Keratinocyte (primary cell): ENCODE data around the gene SPPL2B. TPM values are rescaled to one million over a fixed set of nuclear protein-coding genes. Genes with fewer than 3 reads are reported as not detected.

Experiments
- DNase-seq: peaks from one replicate; pipeline ENCODE4 v3.0.0-alpha.2; 2011; ENCODE audit warnings: low read depth, missing footprints, low spot score
- FAIRE-seq: peaks from 2 replicates; lab custom pipeline; 2011; peaks lifted over from hg19 to GRCh38; lab: Jason Lieb, UNC
- H2AFZ ChIP-seq: 2 replicates; pipeline ENCODE4 v1.6.0; 2012; ENCODE audit warnings: low read length, control low read depth, inconsistent platforms; ENCODE audit not compliant: control insufficient read depth
- H3K27ac ChIP-seq: 2 replicates; pipeline ENCODE4 v1.5.1; 2011; ENCODE audit warnings: low read length; ENCODE audit not compliant: control insufficient read depth, insufficient read depth
- H3K27me3 ChIP-seq: 3 replicates; pipeline ENCODE4 v1.6.0; 2011; ENCODE audit warnings: low read length; ENCODE audit not compliant: control insufficient read depth, insufficient read depth; ENCODE audit errors: extremely low read depth
- H3K36me3 ChIP-seq, 2 experiments: 2 replicates in 1 of 2; 3 replicates in 1 of 2; pipeline ENCODE4 v1.5.1; 2011; ENCODE audit warnings: low read length in 2 of 2, mild to moderate bottlenecking in 1 of 2; ENCODE audit not compliant: control insufficient read depth in 2 of 2, insufficient read depth in 2 of 2; ENCODE audit errors: extremely low read depth in 1 of 2
- H3K4me1 ChIP-seq: 3 replicates; pipeline ENCODE4 v1.5.1; 2011; ENCODE audit warnings: low read length; ENCODE audit not compliant: control insufficient read depth, insufficient read depth; ENCODE audit errors: extremely low read depth
- H3K4me2 ChIP-seq: 3 replicates; pipeline ENCODE4 v1.6.0; 2011; ENCODE audit warnings: low read depth, low read length; ENCODE audit not compliant: control insufficient read depth, insufficient read depth; ENCODE audit errors: extremely low read depth
- H3K4me3 ChIP-seq, 3 experiments: fragments of 200-600 bp in 1 of 3; sonication (generic) in 1 of 3; 2 replicates in 2 of 3; 3 replicates in 1 of 3; pipeline ENCODE4 v1.5.1; 2011 to 2016; ENCODE audit warnings: low read length in 3 of 3, mild to moderate bottlenecking in 3 of 3, control low read depth in 2 of 3, inconsistent platforms in 1 of 3, low read depth in 1 of 3, mixed read lengths in 1 of 3, mixed run types in 1 of 3, moderate library complexity in 1 of 3; ENCODE audit not compliant: control insufficient read depth in 2 of 3, insufficient read depth in 2 of 3; ENCODE audit errors: extremely low read depth in 1 of 3
- H3K79me2 ChIP-seq: 2 replicates; pipeline ENCODE4 v1.6.0; 2012; ENCODE audit warnings: low read length; ENCODE audit not compliant: control insufficient read depth, insufficient read depth
- H3K9ac ChIP-seq: 3 replicates; pipeline ENCODE4 v1.6.0; 2011; ENCODE audit warnings: low read length; ENCODE audit not compliant: control insufficient read depth, insufficient read depth; ENCODE audit errors: extremely low read depth
- H3K9me1 ChIP-seq: 3 replicates; pipeline ENCODE4 v1.6.0; 2011; ENCODE audit warnings: low read length; ENCODE audit not compliant: control insufficient read depth, insufficient read depth; ENCODE audit errors: extremely low read depth
- H3K9me3 ChIP-seq: 2 replicates; pipeline ENCODE4 v1.5.1; 2012; ENCODE audit warnings: low read depth, low read length; ENCODE audit not compliant: control insufficient read depth
- H4K20me1 ChIP-seq: 3 replicates; pipeline ENCODE4 v1.6.0; 2011; ENCODE audit warnings: low read length; ENCODE audit not compliant: control insufficient read depth, insufficient read depth; ENCODE audit errors: extremely low read depth
- EZH2 ChIP-seq: IDR thresholded peaks from one replicate; pipeline ENCODE4 v1.6.1; 2012; ENCODE audit warnings: inconsistent platforms, mild to moderate bottlenecking, low read length, moderate library complexity
- dilution Hi-C: fragments of 300-500 bp; cut with MboI; formaldehyde crosslinking; loops from one replicate; pipeline ENCODE4 v1.7.0; 2020; ENCODE audit warnings: low sequenced_read_pairs; ENCODE audit not compliant: extremely low pct_ligation_motif_present
- polyA plus RNA-seq, 5 experiments: library from polyadenylated mRNA; depleted of rRNA in 3 of 5; stranded (reverse) in 3 of 5; stranded (forward) in 1 of 5; unstranded in 1 of 5; fragments of >200 nt; gene quantifications; 1 replicate in 1 of 5; 2 replicates in 3 of 5; 3 replicates in 1 of 5; pipeline versions ENCODE4 v1.2.1 to v1.2.3, GENCODE V29; 2011 to 2012; ENCODE audit warnings: missing spikeins in 2 of 5, low read depth in 1 of 5, low replicate concordance in 1 of 5
- TF ChIP-seq, protein P1 (sequence below), 3 experiments: IDR thresholded peaks in 1 of 3; conservative IDR thresholded peaks in 1 of 3; optimal IDR thresholded peaks in 1 of 3; 2 replicates in 2 of 3; 3 replicates in 1 of 3; pipeline versions ENCODE3 to v1.5.1; 2011; ENCODE audit warnings: low read length in 3 of 3, mild to moderate bottlenecking in 3 of 3, moderate library complexity in 2 of 3, control low read depth in 1 of 3, inconsistent platforms in 1 of 3; ENCODE audit not compliant: insufficient read depth in 2 of 3; ENCODE audit errors: extremely low read depth in 1 of 3

Gene SPPL2B
- polyA plus RNA-seq, 1 donor (not counting 4 experiments of a cell fraction or from before 2014, with no cell fraction given): 9.3 TPM

DNA sequence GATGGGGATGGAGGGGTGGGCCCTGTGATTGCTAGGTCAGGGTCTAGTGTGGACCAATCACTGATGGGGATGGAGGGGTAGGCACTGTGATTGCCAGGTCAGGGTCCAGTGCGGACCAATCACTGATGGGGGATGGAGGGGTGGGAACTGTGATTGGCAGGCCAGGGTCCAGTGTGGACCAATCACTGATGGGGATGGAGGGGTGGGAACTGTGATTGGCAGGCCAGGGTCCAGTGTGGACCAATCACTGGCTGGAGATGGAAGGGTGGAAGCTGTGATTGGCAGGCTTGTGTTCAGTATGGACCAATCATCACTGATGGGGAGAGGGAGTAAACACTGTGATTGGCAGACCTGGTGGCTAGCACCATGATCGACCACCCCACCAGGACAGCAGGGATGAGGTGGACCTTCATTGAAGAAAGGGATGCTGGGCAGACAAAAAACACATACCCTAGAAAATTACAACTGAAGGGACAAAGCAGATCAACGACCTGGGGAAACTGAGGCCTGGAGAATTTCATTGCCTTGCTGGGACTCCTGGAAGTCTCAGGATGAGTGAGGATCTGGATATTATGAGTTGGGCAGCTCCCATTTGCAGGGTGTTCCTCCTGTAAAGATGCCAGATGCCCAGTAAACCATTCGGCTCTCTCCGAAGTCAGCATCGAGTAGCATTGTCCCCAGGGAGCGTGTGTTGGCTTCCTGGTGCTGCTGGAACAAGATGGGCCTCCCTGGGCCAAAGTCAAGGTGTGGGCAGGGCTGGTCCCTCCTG, 47.1 kb downstream of the SPPL2B start:
- H2AFZ ChIP-seq: no peak overlapping the region
- dilution Hi-C loops: no loop called here
- H3K4me3 ChIP-seq: no peak overlapping the region
- no peak for TF ChIP-seq EZH2
- TF ChIP-seq, protein P1, sequence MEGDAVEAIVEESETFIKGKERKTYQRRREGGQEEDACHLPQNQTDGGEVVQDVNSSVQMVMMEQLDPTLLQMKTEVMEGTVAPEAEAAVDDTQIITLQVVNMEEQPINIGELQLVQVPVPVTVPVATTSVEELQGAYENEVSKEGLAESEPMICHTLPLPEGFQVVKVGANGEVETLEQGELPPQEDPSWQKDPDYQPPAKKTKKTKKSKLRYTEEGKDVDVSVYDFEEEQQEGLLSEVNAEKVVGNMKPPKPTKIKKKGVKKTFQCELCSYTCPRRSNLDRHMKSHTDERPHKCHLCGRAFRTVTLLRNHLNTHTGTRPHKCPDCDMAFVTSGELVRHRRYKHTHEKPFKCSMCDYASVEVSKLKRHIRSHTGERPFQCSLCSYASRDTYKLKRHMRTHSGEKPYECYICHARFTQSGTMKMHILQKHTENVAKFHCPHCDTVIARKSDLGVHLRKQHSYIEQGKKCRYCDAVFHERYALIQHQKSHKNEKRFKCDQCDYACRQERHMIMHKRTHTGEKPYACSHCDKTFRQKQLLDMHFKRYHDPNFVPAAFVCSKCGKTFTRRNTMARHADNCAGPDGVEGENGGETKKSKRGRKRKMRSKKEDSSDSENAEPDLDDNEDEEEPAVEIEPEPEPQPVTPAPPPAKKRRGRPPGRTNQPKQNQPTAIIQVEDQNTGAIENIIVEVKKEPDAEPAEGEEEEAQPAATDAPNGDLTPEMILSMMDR (optimal IDR thresholded peaks at IDR 0.05 in 1 of 3, IDR thresholded peaks at IDR 0.05 in 1 of 3, conservative IDR thresholded peaks at IDR 0.05 in 1 of 3; ENCODE audit: extremely low read depth in 1 of 3, insufficient read depth in 2 of 3, low read length in 3 of 3): no peak
- H3K79me2 ChIP-seq: no peaks in the 10 kb centered on the region
- H3K27ac ChIP-seq: no peak overlapping the region
- H3K9me3 ChIP-seq: peaks cover under 1% of the 10 kb centered on the region
- DNase-seq: no peak
- peaks cover 6% of the 10 kb centered on the region for H3K27me3 ChIP-seq
- H3K4me2 ChIP-seq: no peak overlapping the region
- H4K20me1 ChIP-seq: no peaks in the 10 kb centered on the region
- no peak overlapping the region for H3K9ac ChIP-seq
- H3K4me1 ChIP-seq: no peaks in the 10 kb centered on the region
- no peak for FAIRE-seq
- H3K9me1 ChIP-seq: no peaks in the 10 kb centered on the region
- H3K36me3 ChIP-seq: no peaks in the 10 kb centered on the region

DNA sequence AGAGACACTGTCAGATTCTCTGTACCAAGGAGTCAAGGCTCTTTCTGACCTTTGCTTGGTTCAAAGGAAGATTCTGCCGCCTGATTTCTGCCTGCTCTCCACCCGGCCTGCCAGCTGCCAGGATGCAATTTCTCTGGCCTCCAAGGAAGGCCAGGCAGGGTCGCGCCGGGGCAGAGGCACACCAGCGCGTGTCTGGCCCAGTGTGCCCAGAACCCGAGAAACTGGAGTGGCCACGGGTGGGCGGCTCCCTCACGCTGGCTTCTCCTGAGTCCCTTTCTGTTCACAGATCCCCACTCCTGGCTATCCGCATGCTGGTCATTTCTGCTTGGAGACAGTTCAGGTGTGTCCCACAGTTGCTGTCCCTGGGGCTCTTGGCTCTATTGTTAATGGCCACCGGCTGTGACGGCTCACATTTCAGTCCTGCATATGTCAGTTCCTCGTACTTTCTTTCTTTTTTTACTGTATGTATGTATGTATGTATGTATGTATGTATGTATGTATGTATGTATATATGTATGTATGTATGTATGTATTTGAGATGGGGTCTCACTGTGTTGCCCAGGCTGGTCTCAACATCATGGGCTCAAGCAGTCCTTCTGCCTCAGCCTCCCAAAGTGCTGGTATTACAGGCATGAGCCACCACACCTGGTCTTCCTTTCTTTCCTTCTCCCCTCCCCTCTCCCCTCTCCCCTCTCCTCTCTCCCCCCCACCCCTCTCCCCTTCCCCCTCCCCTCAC, 48.5 kb downstream of the SPPL2B start:
- H4K20me1 ChIP-seq: no peaks in the 10 kb centered on the region
- no peak for FAIRE-seq
- H3K9me1 ChIP-seq: no peaks in the 10 kb centered on the region
- no peaks in the 10 kb centered on the region for H3K36me3 ChIP-seq
- no peak overlapping the region for H2AFZ ChIP-seq
- no peaks in the 10 kb centered on the region for H3K79me2 ChIP-seq
- TF ChIP-seq, protein P1 (optimal IDR thresholded peaks at IDR 0.05 in 1 of 3, IDR thresholded peaks at IDR 0.05 in 1 of 3, conservative IDR thresholded peaks at IDR 0.05 in 1 of 3; ENCODE audit: extremely low read depth in 1 of 3, insufficient read depth in 2 of 3, low read length in 3 of 3): no peak
- TF ChIP-seq EZH2: no peak
- no peaks in the 10 kb centered on the region for H3K4me1 ChIP-seq
- H3K27ac ChIP-seq: no peak overlapping the region
- dilution Hi-C loops: no loop called here
- no peak for DNase-seq
- H3K9me3 ChIP-seq: peaks cover 3% of the 10 kb centered on the region
- no peak overlapping the region for H3K9ac ChIP-seq
- H3K27me3 ChIP-seq: peaks cover 2% of the 10 kb centered on the region
- no peak overlapping the region for H3K4me2 ChIP-seq
- H3K4me3 ChIP-seq: no peak overlapping the region
